ENCODE measurements around the gene TCTN1. TPM values are rescaled to one million over a fixed set of nuclear protein-coding genes. Genes with fewer than 3 reads are reported as not detected.

The TCTN1 gene
- total RNA-seq, 2 experiments from 2014 or later = 5.0 to 5.5 TPM

- peak overlapping the region; percentile 91 for H3K4me3 Mint-ChIP-seq
- H3K27me3 ChIP-seq (ENCODE audit: control insufficient read depth in 1 of 2, insufficient read depth in 2 of 2, low read length in 2 of 2) = no peaks in the 10 kb centered on the region
- H3K4me1 Mint-ChIP-seq (ENCODE audit: low read depth) = peaks cover 9% of the 10 kb centered on the region
- H3K27ac Mint-ChIP-seq = peak overlapping the region; percentile 92
- H3K36me3 Mint-ChIP-seq (ENCODE audit: low read depth) = no peaks in the 10 kb centered on the region
- ChIA-PET CTCF (interaction anchor here (1.2 to 9.3 kb wide), 3 partner anchors 53 to 156 kb away, joined by 4 to 112 read pairs (median 17); partner anchors contain the start of genes ARPC3 and FAM216A), POLR2A (interaction anchor here (0.7 to 1.9 kb wide), 3 partner anchors 7 to 156 kb away, joined by 4 to 16 read pairs (median 6); partner anchors contain the start of genes ARPC3, FAM216A and GPN3)
- no peak overlapping the region for H3K27ac ChIP-seq (ENCODE audit: low read depth in 1 of 2, low read length in 2 of 2)
- H3K36me3 ChIP-seq (ENCODE audit: insufficient read depth, low read length) = no peaks in the 10 kb centered on the region
- H3K4me1 ChIP-seq (ENCODE audit: insufficient read depth, low read length) = peaks cover 12% of the 10 kb centered on the region
- H3K9me3 ChIP-seq (ENCODE audit: control insufficient read depth in 1 of 2, insufficient read depth in 1 of 2, low read length in 2 of 2) = no peaks in the 10 kb centered on the region
- ATAC-seq (ENCODE audit: poor library complexity) (no peak), DNase-seq (no peak)
- peak overlapping the region; percentile 54 for H3K4me3 ChIP-seq (ENCODE audit: low read length)
- intact Hi-C loops (cut with DNase I, micrococcal nuclease) = no loop called here
- H3K27me3 Mint-ChIP-seq = no peaks in the 10 kb centered on the region
- no peak for TF ChIP-seq CTCF (IDR thresholded peaks at IDR 0.05)
- H3K9me3 Mint-ChIP-seq = no peaks in the 10 kb centered on the region
Observed at GRCh38 chr12:110606253-110606611, 7.7 kb upstream of the TCTN1 start.

GRCh38 chr12:110613071-110613770 lies 708 bp upstream of the TCTN1 start:
- no peaks in the 10 kb centered on the region for H3K9me3 ChIP-seq (ENCODE audit: control insufficient read depth in 1 of 2, insufficient read depth in 1 of 2, low read length in 2 of 2)
- DNase-seq (peak in 1 of 14 experiments; percentile 27), ATAC-seq (ENCODE audit: poor library complexity) (no peak)
- H3K4me3 ChIP-seq (ENCODE audit: low read length) = peak overlapping the region; percentile 73
- peaks cover 4% of the 10 kb centered on the region for H3K4me1 Mint-ChIP-seq (ENCODE audit: low read depth)
- peak overlapping the region; percentile 83 for H3K27ac Mint-ChIP-seq
- POLR2A ChIA-PET = interaction anchor here (0.6 to 2.1 kb wide), 21 partner anchors 7 to 163 kb away, joined by 3 to 20 read pairs (median 4); partner anchors contain the start of genes ARPC3, FAM216A, GPN3 and PPP1CC
- peaks cover 17% of the 10 kb centered on the region for H3K4me1 ChIP-seq (ENCODE audit: insufficient read depth, low read length)
- peak overlapping the region in 1 of 2 donors; percentile 61 for H3K27ac ChIP-seq (ENCODE audit: low read depth in 1 of 2, low read length in 2 of 2)
- no peaks in the 10 kb centered on the region for H3K27me3 Mint-ChIP-seq
- no peak for TF ChIP-seq CTCF (IDR thresholded peaks at IDR 0.05)
- no peaks in the 10 kb centered on the region for H3K27me3 ChIP-seq (ENCODE audit: control insufficient read depth in 1 of 2, insufficient read depth in 2 of 2, low read length in 2 of 2)
- intact Hi-C loops (cut with DNase I, micrococcal nuclease) = loop anchor here in 1 of 2 experiments (10.0 kb wide), 2 partner anchors 328 to 488 kb away; partner anchors contain the start of genes ATP2A2 and IFT81
- peak overlapping the region; percentile 89 for H3K4me3 Mint-ChIP-seq
- H3K36me3 Mint-ChIP-seq (ENCODE audit: low read depth) = no peaks in the 10 kb centered on the region
- no peaks in the 10 kb centered on the region for H3K9me3 Mint-ChIP-seq
- CTCF ChIA-PET = interaction anchor here (1.4 to 3.2 kb wide), 4 partner anchors 11 to 163 kb away, joined by 4 to 16 read pairs (median 10); partner anchors contain the start of genes ARPC3, FAM216A and GPN3
- no peaks in the 10 kb centered on the region for H3K36me3 ChIP-seq (ENCODE audit: insufficient read depth, low read length)

GRCh38 chr12:110615171-110615570 lies 1.2 kb downstream of the TCTN1 start:
- Mint-ChIP-seq H3K27ac (no peak overlapping the region), H3K4me1 (ENCODE audit: low read depth) (peaks cover 4% of the 10 kb centered on the region), H3K4me3 (peak overlapping the region; percentile 58), H3K27me3 (no peaks in the 10 kb centered on the region), H3K9me3 (no peaks in the 10 kb centered on the region), H3K36me3 (ENCODE audit: low read depth) (no peaks in the 10 kb centered on the region)
- Histone ChIP-seq H3K4me1 (ENCODE audit: insufficient read depth, low read length) (peaks cover 17% of the 10 kb centered on the region), H3K36me3 (ENCODE audit: insufficient read depth, low read length) (no peaks in the 10 kb centered on the region), H3K27ac (ENCODE audit: low read depth in 1 of 2, low read length in 2 of 2) (no peak overlapping the region), H3K4me3 (ENCODE audit: low read length) (no peak overlapping the region), H3K9me3 (ENCODE audit: control insufficient read depth in 1 of 2, insufficient read depth in 1 of 2, low read length in 2 of 2) (no peaks in the 10 kb centered on the region), H3K27me3 (ENCODE audit: control insufficient read depth in 1 of 2, insufficient read depth in 2 of 2, low read length in 2 of 2) (no peaks in the 10 kb centered on the region)
- DNase-seq = no peak
- ATAC-seq (ENCODE audit: poor library complexity) = no peak
- POLR2A ChIA-PET = no interaction called here
- no peak for TF ChIP-seq CTCF (IDR thresholded peaks at IDR 0.05)
- CTCF ChIA-PET = interaction anchor here (1.3 to 3.2 kb wide), 4 partner anchors 63 to 184 kb away, joined by 4 to 16 read pairs (median 11); partner anchors contain the start of genes ARPC3, FAM216A and GPN3
- intact Hi-C loops (cut with DNase I, micrococcal nuclease) = loop anchor here (2.0 to 10.0 kb wide), 5 partner anchors 84 to 490 kb away; partner anchors contain the start of genes ATP2A2 (in 1 of the 2) and IFT81 (in 1 of the 2)
